ENCODE data around the gene LTBP2. TPM values are rescaled to one million over a fixed set of nuclear protein-coding genes. Genes with fewer than 3 reads are reported as not detected.

LTBP2 gene
- total and polyA plus RNA-seq, 8 donors, result 2.9 to 36.2 (median 7.9) TPM

GRCh38 chr14:74582910-74583581, 29.0 kb downstream of the LTBP2 start:
- Histone ChIP-seq H3K9me3 (no peaks in the 10 kb centered on the region), H3K36me3 (no peaks in the 10 kb centered on the region), H3K4me3 (no peak overlapping the region), H3K27ac (peak overlapping the region in 4 of 5 donors; percentile 7 to 52 (median 36)), H3K27me3 (no peaks in the 10 kb centered on the region), H3K4me1 (peaks cover 0 to 36% (median 20%) of the 10 kb centered on the region in 4 donors)
- DNase-seq, result peak; percentile 49 to 55
- intact Hi-C loops (cut with DNase I; ENCODE audit: low total_unique reads), result no loop called here
- WGBS, 5 donors, result 44 to 79% (median 63%) methylated on average over 1 of the region's 1 CpG
- TF ChIP-seq, protein P1, sequence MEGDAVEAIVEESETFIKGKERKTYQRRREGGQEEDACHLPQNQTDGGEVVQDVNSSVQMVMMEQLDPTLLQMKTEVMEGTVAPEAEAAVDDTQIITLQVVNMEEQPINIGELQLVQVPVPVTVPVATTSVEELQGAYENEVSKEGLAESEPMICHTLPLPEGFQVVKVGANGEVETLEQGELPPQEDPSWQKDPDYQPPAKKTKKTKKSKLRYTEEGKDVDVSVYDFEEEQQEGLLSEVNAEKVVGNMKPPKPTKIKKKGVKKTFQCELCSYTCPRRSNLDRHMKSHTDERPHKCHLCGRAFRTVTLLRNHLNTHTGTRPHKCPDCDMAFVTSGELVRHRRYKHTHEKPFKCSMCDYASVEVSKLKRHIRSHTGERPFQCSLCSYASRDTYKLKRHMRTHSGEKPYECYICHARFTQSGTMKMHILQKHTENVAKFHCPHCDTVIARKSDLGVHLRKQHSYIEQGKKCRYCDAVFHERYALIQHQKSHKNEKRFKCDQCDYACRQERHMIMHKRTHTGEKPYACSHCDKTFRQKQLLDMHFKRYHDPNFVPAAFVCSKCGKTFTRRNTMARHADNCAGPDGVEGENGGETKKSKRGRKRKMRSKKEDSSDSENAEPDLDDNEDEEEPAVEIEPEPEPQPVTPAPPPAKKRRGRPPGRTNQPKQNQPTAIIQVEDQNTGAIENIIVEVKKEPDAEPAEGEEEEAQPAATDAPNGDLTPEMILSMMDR (IDR thresholded peaks at IDR 0.05), result no peak
- TF ChIP-seq POLR2AphosphoS5 (IDR thresholded peaks at IDR 0.05), result peak in 2 of 3 donors; percentile 15 to 40

GRCh38 chr14:74580275-74580672, 31.8 kb downstream of the LTBP2 start:
- Histone ChIP-seq H3K9me3 (no peaks in the 10 kb centered on the region), H3K4me1 (peaks cover 0 to 59% (median 31%) of the 10 kb centered on the region in 4 donors), H3K4me3 (no peak overlapping the region), H3K27ac (no peak overlapping the region), H3K27me3 (no peaks in the 10 kb centered on the region), H3K36me3 (no peaks in the 10 kb centered on the region)
- intact Hi-C loops (cut with DNase I; ENCODE audit: low total_unique reads), result no loop called here
- TF ChIP-seq, protein P1 (IDR thresholded peaks at IDR 0.05), result no peak
- no peak for TF ChIP-seq POLR2A (IDR thresholded peaks at IDR 0.05)
- TF ChIP-seq EP300 (IDR thresholded peaks at IDR 0.05), result no peak
- TF ChIP-seq POLR2AphosphoS5 (IDR thresholded peaks at IDR 0.05), result no peak
- DNase-seq, result no peak
- WGBS, 5 donors, result 76 to 84% (median 79%) methylated on average over 4 of the region's 4 CpGs

DNA sequence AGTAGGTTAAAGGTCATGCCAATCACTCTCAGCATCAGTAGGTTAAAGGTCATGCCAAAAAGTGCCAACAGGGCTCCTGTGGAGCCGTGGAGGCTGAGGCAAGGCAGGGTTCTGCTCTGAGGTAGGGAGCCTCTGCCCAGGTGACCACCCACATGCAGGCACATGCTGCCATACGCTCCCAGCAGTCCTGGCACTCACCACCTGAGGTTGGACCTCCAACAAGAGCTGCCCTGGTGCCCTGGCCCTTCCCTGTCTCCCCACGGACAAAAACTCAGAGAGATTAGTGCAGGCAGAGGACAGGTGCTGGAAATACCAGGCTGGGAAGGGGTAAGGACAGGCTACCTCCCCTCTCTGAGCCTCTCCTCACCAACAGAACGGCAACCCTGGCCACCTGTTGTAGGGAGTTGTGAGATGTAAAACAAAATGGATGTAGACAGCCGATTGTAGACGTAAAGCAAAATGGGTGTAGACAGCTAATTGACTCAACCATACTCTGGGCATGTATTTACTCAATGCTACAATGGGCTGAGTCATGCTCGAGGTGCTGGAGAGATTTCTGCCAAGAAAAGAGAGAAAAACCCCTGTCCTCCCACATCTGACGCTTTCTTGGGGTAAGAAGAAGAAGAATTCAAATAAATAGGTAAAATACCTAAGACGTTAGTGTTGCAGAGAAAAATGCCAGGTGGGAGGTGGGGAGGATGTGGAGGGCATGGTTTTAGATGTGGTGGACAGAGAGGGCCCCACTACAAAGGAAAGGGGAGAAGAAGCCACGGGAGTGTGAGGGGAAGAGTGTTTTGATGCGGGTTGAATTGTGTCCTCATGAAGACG, 32.4 kb downstream of the LTBP2 start:
- intact Hi-C loops (cut with DNase I; ENCODE audit: low total_unique reads), result no loop called here
- H3K9me3 ChIP-seq, result no peaks in the 10 kb centered on the region
- peaks cover 0 to 61% (median 33%) of the 10 kb centered on the region in 4 donors for H3K4me1 ChIP-seq
- no peak overlapping the region for H3K27ac ChIP-seq
- H3K27me3 ChIP-seq, result no peaks in the 10 kb centered on the region
- H3K4me3 ChIP-seq, result no peak overlapping the region
- TF ChIP-seq, protein P1 (IDR thresholded peaks at IDR 0.05), result no peak
- TF ChIP-seq POLR2A (IDR thresholded peaks at IDR 0.05) (no peak), POLR2AphosphoS5 (IDR thresholded peaks at IDR 0.05) (no peak), EP300 (IDR thresholded peaks at IDR 0.05) (no peak)
- 65 to 68% (median 66%) methylated on average over 11 to 12 of the region's 12 CpGs for WGBS, 5 donors
- no peak for DNase-seq
- H3K36me3 ChIP-seq, result no peaks in the 10 kb centered on the region

- Histone ChIP-seq H3K36me3 (no peaks in the 10 kb centered on the region), H3K27me3 (no peaks in the 10 kb centered on the region), H3K4me1 (peaks cover 0 to 61% (median 31%) of the 10 kb centered on the region in 4 donors), H3K4me3 (no peak overlapping the region), H3K9me3 (no peaks in the 10 kb centered on the region), H3K27ac (no peak overlapping the region)
- 64 to 88% (median 76%) methylated on average over 3 to 5 of the region's 5 CpGs for WGBS, 5 donors
- TF ChIP-seq EP300 (IDR thresholded peaks at IDR 0.05) (no peak), POLR2AphosphoS5 (IDR thresholded peaks at IDR 0.05) (no peak), POLR2A (IDR thresholded peaks at IDR 0.05) (no peak)
- TF ChIP-seq, protein P1 (IDR thresholded peaks at IDR 0.05), result no peak
- intact Hi-C loops (cut with DNase I; ENCODE audit: low total_unique reads), result no loop called here
- DNase-seq, result no peak
Observed at GRCh38 chr14:74578479-74578878, 33.6 kb downstream of the LTBP2 start.

Data from stomach (tissue), 9 donors.